ENCODE results near the gene AHRR.

Gene AHRR

GRCh38 chr5:373710-374602 lies 52.4 kb downstream of the AHRR start:
- POLR2A ChIA-PET: no interaction called here
- CTCF ChIA-PET: interaction anchor here (0.8 to 1.7 kb wide), 6 partner anchors 15 to 57 kb away, joined by 3 to 7 read pairs (median 4); no protein-coding TSS in a partner anchor
- TF ChIP-seq CTCF (IDR thresholded peaks at IDR 0.05; ENCODE audit: control extremely low read depth, extremely low read depth, low read depth, missing control alignments): no peak
- peak; percentile 87 for DNase-seq (ENCODE audit: extremely low spot score)

- CTCF ChIA-PET: interaction anchor here (0.8 to 1.7 kb wide), 5 partner anchors 14 to 58 kb away, joined by 3 to 7 read pairs (median 5); no protein-coding TSS in a partner anchor
- DNase-seq (ENCODE audit: extremely low spot score): no peak
- no peak for TF ChIP-seq CTCF (IDR thresholded peaks at IDR 0.05; ENCODE audit: control extremely low read depth, extremely low read depth, low read depth, missing control alignments)
- POLR2A ChIA-PET: interaction anchor here (0.8 kb wide), 1 partner anchor 25 kb away, joined by 3 read pairs; no protein-coding TSS in a partner anchor
Measured at GRCh38 chr5:374631-375335, 53.3 kb downstream of the AHRR start.

GRCh38 chr5:375336-375920 lies 53.9 kb downstream of the AHRR start:
- DNase-seq (ENCODE audit: extremely low spot score): no peak
- ChIA-PET CTCF (interaction anchor here (1.4 to 1.7 kb wide), 2 partner anchors 17 to 56 kb away, joined by 4 to 5 read pairs; no protein-coding TSS in a partner anchor), POLR2A (interaction anchor here (0.8 to 1.3 kb wide), 2 partner anchors 24 to 31 kb away, joined by 3 read pairs; no protein-coding TSS in a partner anchor)
- no peak for TF ChIP-seq CTCF (IDR thresholded peaks at IDR 0.05; ENCODE audit: control extremely low read depth, extremely low read depth, low read depth, missing control alignments)

GRCh38 chr5:375921-376798 lies 54.6 kb downstream of the AHRR start:
- TF ChIP-seq CTCF (IDR thresholded peaks at IDR 0.05; ENCODE audit: control extremely low read depth, extremely low read depth, low read depth, missing control alignments): no peak
- ChIA-PET POLR2A (interaction anchor here (0.7 to 1.4 kb wide), 3 partner anchors 8 to 30 kb away, joined by 3 to 5 read pairs (median 3); no protein-coding TSS in a partner anchor), CTCF (interaction anchor here (1.2 kb wide), 1 partner anchor 59 kb away, joined by 3 read pairs; no protein-coding TSS in a partner anchor)
- DNase-seq (ENCODE audit: extremely low spot score): no peak

- POLR2A ChIA-PET: interaction anchor here (0.7 to 1.4 kb wide), 3 partner anchors 8 to 30 kb away, joined by 3 to 5 read pairs (median 3); no protein-coding TSS in a partner anchor
- no peak for DNase-seq (ENCODE audit: extremely low spot score)
- CTCF ChIA-PET: interaction anchor here (1.2 kb wide), 1 partner anchor 60 kb away, joined by 3 read pairs; no protein-coding TSS in a partner anchor
- TF ChIP-seq CTCF (IDR thresholded peaks at IDR 0.05; ENCODE audit: control extremely low read depth, extremely low read depth, low read depth, missing control alignments): no peak
Measured at GRCh38 chr5:376799-377325, 55.3 kb downstream of the AHRR start.

Measured in GM10248 (cell line).